GM12874 (cell line): ENCODE results near the gene CAPNS2.

Source experiments
- CTCF ChIP-seq: IDR thresholded peaks from 2 replicates; pipeline ENCODE4 v1.5.1; 2011; ENCODE audit warnings: low read depth, mild to moderate bottlenecking, control low read depth, low read length, moderate library complexity; ENCODE audit not compliant: insufficient read depth

The CAPNS2 gene

GRCh38 chr16:55605754-55606336, 39.4 kb downstream of the CAPNS2 start:
- TF ChIP-seq CTCF: no peak

GRCh38 chr16:55613613-55614335, 47.3 kb downstream of the CAPNS2 start:
- no peak for TF ChIP-seq CTCF

DNA sequence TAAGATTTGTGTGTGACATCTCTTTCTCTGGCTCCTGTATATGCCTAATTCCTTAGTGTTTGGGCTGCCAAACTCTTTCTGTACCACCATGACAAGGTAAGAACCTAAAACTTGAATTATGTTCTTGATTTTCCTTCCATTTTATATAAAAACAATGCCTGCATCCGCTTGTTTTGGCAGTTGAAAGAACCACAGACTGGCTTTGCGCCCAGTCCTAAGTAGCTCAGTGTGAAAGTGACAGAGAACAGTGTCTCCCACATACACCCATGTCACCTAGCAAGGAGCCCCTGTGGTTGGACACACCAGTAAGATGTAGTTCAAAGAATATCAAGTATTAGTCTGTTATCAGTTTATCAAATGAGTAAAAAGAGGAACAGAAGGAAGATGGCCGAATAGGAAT, 48.6 kb downstream of the CAPNS2 start:
- TF ChIP-seq CTCF: no peak
